ENCODE results near the gene FGD3. TPM values are rescaled to one million over a fixed set of nuclear protein-coding genes. Genes with fewer than 3 reads are reported as not detected.

FGD3 gene
- total RNA-seq, 1 experiment from 2014 or later = 1.8 TPM

DNA sequence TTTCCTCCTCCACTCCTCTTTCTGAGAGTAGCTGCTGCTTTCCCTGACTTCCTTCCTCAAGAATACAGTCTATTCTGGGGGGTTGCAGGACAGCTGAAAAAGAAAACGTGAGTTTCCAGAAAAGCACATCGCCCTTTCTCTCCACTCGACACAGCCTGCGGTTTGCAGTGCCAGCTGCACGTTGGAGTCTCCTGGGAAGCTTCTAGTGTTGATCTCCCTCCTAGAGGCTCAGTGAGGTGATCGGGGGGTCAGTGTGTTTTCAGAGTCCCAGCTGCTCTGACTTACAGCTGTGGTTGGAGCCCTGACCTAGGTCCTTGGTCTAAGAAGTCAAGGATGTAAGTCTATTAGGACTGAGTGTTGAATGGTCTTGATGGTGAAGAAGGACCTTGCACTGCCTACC is 86.2 kb downstream of the FGD3 start:
- no peak overlapping the region for H4K8ac ChIP-seq (replicated peaks; ENCODE audit: insufficient read length, low read depth, low read length)
- no peak overlapping the region for H3K23ac ChIP-seq (ENCODE audit: insufficient read length, low read depth, low read length)
- no peak overlapping the region for H3K56ac ChIP-seq (ENCODE audit: insufficient read length, low read depth, low read length)
- Mint-ChIP-seq H3K36me3 (ENCODE audit: insufficient read depth in 1 of 3, low read depth in 3 of 3) (no peaks in the 10 kb centered on the region), H3K9me3 (no peaks in the 10 kb centered on the region), H3K4me1 (peaks cover 6 to 24% of the 10 kb centered on the region in 2 experiments), H3K27me3 (ENCODE audit: low read depth) (no peaks in the 10 kb centered on the region; the same call in 1 of the 2 replicates), H3K4me3 (no peak overlapping the region), H3K27ac (no peak overlapping the region)
- H2AFZ ChIP-seq (ENCODE audit: low read length) = no peak overlapping the region
- no peak overlapping the region for H3K4me2 ChIP-seq (ENCODE audit: insufficient read depth, insufficient read length, low read length)
- H3K14ac ChIP-seq (ENCODE audit: insufficient read depth, low read length) = no peak overlapping the region
- H3K9me3 ChIP-seq (ENCODE audit: control insufficient read depth, low read depth, low read length) = no peaks in the 10 kb centered on the region
- no peaks in the 10 kb centered on the region; the same call in 1 of the 2 replicates for H3K4me1 ChIP-seq (ENCODE audit: insufficient read depth, low read length)
- H2BK120ac ChIP-seq (ENCODE audit: low read depth, low read length, poor library complexity, severe bottlenecking) = no peak overlapping the region
- no peaks in the 10 kb centered on the region for H3K79me2 ChIP-seq (ENCODE audit: insufficient read depth, low read length)
- no peak overlapping the region for H2BK20ac ChIP-seq (ENCODE audit: low read depth, low read length, poor library complexity, severe bottlenecking)
- H3K9ac ChIP-seq (ENCODE audit: extremely low read depth, insufficient read length, low read length) = no peak overlapping the region
- no peaks in the 10 kb centered on the region for H3K79me1 ChIP-seq (ENCODE audit: insufficient read depth, low read depth, low read length, poor library complexity, severe bottlenecking)
- WGBS (ENCODE audit: extremely low coverage, insufficient read length, low lambda C conversion rate) = no CpG with 5 or more reads among the region's 6 CpGs
- no peak overlapping the region for H4K91ac ChIP-seq (ENCODE audit: insufficient read length, low read depth, low read length)
- TF ChIP-seq, protein P1, sequence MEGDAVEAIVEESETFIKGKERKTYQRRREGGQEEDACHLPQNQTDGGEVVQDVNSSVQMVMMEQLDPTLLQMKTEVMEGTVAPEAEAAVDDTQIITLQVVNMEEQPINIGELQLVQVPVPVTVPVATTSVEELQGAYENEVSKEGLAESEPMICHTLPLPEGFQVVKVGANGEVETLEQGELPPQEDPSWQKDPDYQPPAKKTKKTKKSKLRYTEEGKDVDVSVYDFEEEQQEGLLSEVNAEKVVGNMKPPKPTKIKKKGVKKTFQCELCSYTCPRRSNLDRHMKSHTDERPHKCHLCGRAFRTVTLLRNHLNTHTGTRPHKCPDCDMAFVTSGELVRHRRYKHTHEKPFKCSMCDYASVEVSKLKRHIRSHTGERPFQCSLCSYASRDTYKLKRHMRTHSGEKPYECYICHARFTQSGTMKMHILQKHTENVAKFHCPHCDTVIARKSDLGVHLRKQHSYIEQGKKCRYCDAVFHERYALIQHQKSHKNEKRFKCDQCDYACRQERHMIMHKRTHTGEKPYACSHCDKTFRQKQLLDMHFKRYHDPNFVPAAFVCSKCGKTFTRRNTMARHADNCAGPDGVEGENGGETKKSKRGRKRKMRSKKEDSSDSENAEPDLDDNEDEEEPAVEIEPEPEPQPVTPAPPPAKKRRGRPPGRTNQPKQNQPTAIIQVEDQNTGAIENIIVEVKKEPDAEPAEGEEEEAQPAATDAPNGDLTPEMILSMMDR (conservative IDR thresholded peaks at IDR 0.05) = no peak
- H4K20me1 ChIP-seq (ENCODE audit: control insufficient read depth, insufficient read depth, insufficient read length) = no peaks in the 10 kb centered on the region
- no peak overlapping the region for H3K18ac ChIP-seq (ENCODE audit: insufficient read length, low read depth, low read length)
- no peak overlapping the region for H2AK5ac ChIP-seq (ENCODE audit: insufficient read length, low read length)
- no peak overlapping the region for H4K5ac ChIP-seq (ENCODE audit: insufficient read length, low read depth, low read length)
- H2BK12ac ChIP-seq (ENCODE audit: insufficient read length, low read depth, low read length) = no peak overlapping the region
- no peak overlapping the region for H2BK5ac ChIP-seq (ENCODE audit: insufficient read length, low read length)
- H3K4ac ChIP-seq (ENCODE audit: low read depth, low read length) = no peak overlapping the region
- no peak overlapping the region for H3K27ac ChIP-seq (ENCODE audit: insufficient read length, low read depth, low read length)
- H2BK15ac ChIP-seq (ENCODE audit: low read depth, low read length) = no peak overlapping the region
- H3K27me3 ChIP-seq (ENCODE audit: insufficient read depth, low read length) = no peaks in the 10 kb centered on the region
- DNase-seq = no peak
- no peak overlapping the region for H3T11ph ChIP-seq (ENCODE audit: low read length)
- no peaks in the 10 kb centered on the region for H3K23me2 ChIP-seq (ENCODE audit: insufficient read length, low read depth, low read length, poor library complexity, severe bottlenecking)
